K562 (cell line): ENCODE data around the gene RTF2. TPM values are rescaled to one million over a fixed set of nuclear protein-coding genes. Genes with fewer than 3 reads are reported as not detected.
A peak's percentile ranks its signal among the peaks of the same experiment; 100 is the strongest.

Source experiments
- ATAC-seq: fragments of 200-7000 bp; cut with Tn5 transposase; 3 replicates; pipeline ENCODE4 v1.9.1; 2020; ENCODE audit warnings: moderate library complexity
- BruUV-seq: library from RNA; stranded (reverse); fragments of 400-500 nt; replicated peaks from 2 replicates; lab custom pipeline; 2021; lab: Mats Ljungman, UMichigan
- CTCF ChIA-PET: fragments of 300-600 bp; formaldehyde crosslinking; extraction: SDS; loops from one replicate; lab custom pipeline; 2021; ENCODE audit warnings: low intra/inter-chr PET ratio; lab: Yijun Ruan, JAX
- POLR2A ChIA-PET: fragments of 300-600, 350-650 bp; sonication (Branson Sonifier 250); formaldehyde crosslinking; extraction: SDS; loops from one replicate; lab custom pipeline; 2021; ENCODE audit warnings: antibody characterized with exemption, inconsistent platforms; lab: Yijun Ruan, JAX
- DNase-seq, 4 experiments: peaks; one replicate each; pipeline versions ENCODE4 v3.0.0 to v3.0.0-alpha.2; 2011 to 2018; ENCODE audit warnings: low spot score in 3 of 4, mixed read lengths in 3 of 4; ENCODE audit errors: extremely low read depth in 1 of 4
- FAIRE-seq: peaks from 2 replicates; lab custom pipeline; 2011; peaks lifted over from hg19 to GRCh38; lab: Jason Lieb, UNC
- H2AFZ ChIP-seq: 2 replicates; pipeline ENCODE4 v1.6.0; 2011; ENCODE audit warnings: low read depth, low read length, control low read depth, inconsistent platforms
- H3K27ac ChIP-seq: fragments of 200-600 bp; 3 replicates; pipeline ENCODE4 v1.8.0; 2011; ENCODE audit warnings: low read depth, mild to moderate bottlenecking, control low read depth, inconsistent platforms, low read length, moderate library complexity, mixed read lengths; ENCODE audit errors: extremely low read depth
- H3K27me3 ChIP-seq, 2 experiments: fragments of 300-600 bp in 1 of 2; 2 replicates in 1 of 2; 3 replicates in 1 of 2; pipeline versions ENCODE4 v1.6.0 to v1.8.0; 2011; ENCODE audit warnings: inconsistent platforms in 2 of 2, low read length in 2 of 2, mild to moderate bottlenecking in 1 of 2, mixed read lengths in 1 of 2, moderate library complexity in 1 of 2; ENCODE audit not compliant: control insufficient read depth in 2 of 2, insufficient read depth in 2 of 2
- H3K36me3 ChIP-seq: fragments of 300-600 bp; 3 replicates; pipeline ENCODE4 v1.8.0; 2011; ENCODE audit warnings: mild to moderate bottlenecking, low read length, inconsistent platforms; ENCODE audit not compliant: control insufficient read depth, insufficient read depth
- H3K4me1 ChIP-seq, 2 experiments: fragments of 200-600 bp in 1 of 2; replicated peaks in 1 of 2; 2 replicates in 1 of 2; 3 replicates in 1 of 2; pipeline versions ENCODE4 v1.5.1 to v1.8.0; 2011; ENCODE audit warnings: inconsistent platforms in 2 of 2, low read length in 2 of 2, mild to moderate bottlenecking in 1 of 2, mixed read lengths in 1 of 2, moderate library complexity in 1 of 2; ENCODE audit not compliant: control insufficient read depth in 2 of 2, insufficient read depth in 2 of 2
- H3K4me2 ChIP-seq: 2 replicates; pipeline ENCODE4 v1.6.1; 2011; ENCODE audit warnings: low read length, control low read depth, inconsistent platforms, mixed read lengths; ENCODE audit not compliant: insufficient read depth
- H3K4me3 ChIP-seq: fragments of 200-600 bp; sonication (generic), shearing (Covaris generic); 2 replicates; pipeline ENCODE4 v1.5.1; 2016; ENCODE audit warnings: control low read depth, inconsistent platforms
- H3K79me2 ChIP-seq: fragments of 200-600 bp; 3 replicates; pipeline ENCODE4 v1.8.0; 2011; ENCODE audit warnings: low read length, inconsistent platforms; ENCODE audit not compliant: control insufficient read depth, insufficient read depth
- H3K9ac ChIP-seq, 2 experiments: 2 replicates each; pipeline versions ENCODE4 v1.6.0 to v1.6.1; 2011; ENCODE audit warnings: low read depth in 2 of 2, low read length in 2 of 2, control low read depth in 1 of 2, inconsistent platforms in 1 of 2, mild to moderate bottlenecking in 1 of 2, mixed read lengths in 1 of 2; ENCODE audit not compliant: insufficient read depth in 1 of 2
- H3K9me1 ChIP-seq: one replicate; pipeline ENCODE4 v1.6.0; 2011; ENCODE audit warnings: inconsistent platforms, mild to moderate bottlenecking, low read length, moderate library complexity; ENCODE audit not compliant: control insufficient read depth, insufficient read depth
- H3K9me3 ChIP-seq: replicated peaks from 2 replicates; pipeline ENCODE4 v1.5.1; 2011; ENCODE audit warnings: low read depth, low read length, inconsistent platforms; ENCODE audit not compliant: control insufficient read depth, insufficient read depth
- H4K20me1 ChIP-seq: replicated peaks from 2 replicates; pipeline ENCODE4 v1.6.1; 2011; ENCODE audit warnings: low read length, inconsistent platforms, mixed read lengths; ENCODE audit not compliant: control insufficient read depth, insufficient read depth
- CREM ChIP-seq: IDR thresholded peaks from 2 replicates; pipeline ENCODE4 v1.6.1; 2014; ENCODE audit warnings: antibody characterized with exemption, low read depth
- CXXC5 ChIP-seq: fragments of 250-450 bp; sonication (Bioruptor Pico); IDR thresholded peaks from 2 replicates; pipeline ENCODE4 v1.8.0; 2022; ENCODE audit warnings: inconsistent platforms, mild to moderate bottlenecking, moderate library complexity
- E2F8 ChIP-seq: fragments of 450-650 bp; IDR thresholded peaks from 2 replicates; pipeline ENCODE4 v1.7.1; 2018; ENCODE audit warnings: mild to moderate bottlenecking, low read depth; ENCODE audit not compliant: partially characterized antibody
- EHMT2 ChIP-seq: fragments of 450-650 bp; IDR thresholded peaks from 2 replicates; pipeline ENCODE4 v1.6.1; 2018; ENCODE audit warnings: antibody characterized with exemption
- ETV6 ChIP-seq, 3 experiments: fragments of 150-350 bp in 1 of 3; sonication (generic) in 1 of 3; formaldehyde crosslinking in 1 of 3; IDR thresholded peaks; 2 replicates each; pipeline versions ENCODE4 v1.6.1 to v1.8.0; 2014 to 2022; ENCODE audit warnings: borderline replicate concordance in 2 of 3, low read depth in 2 of 3, antibody characterized with exemption in 1 of 3, low read length in 1 of 3, mild to moderate bottlenecking in 1 of 3, missing genetic modification reagents in 1 of 3
- FOXK1 ChIP-seq: sonication (generic); formaldehyde crosslinking; IDR thresholded peaks from 2 replicates; pipeline ENCODE4 v1.8.0; 2022; ENCODE audit warnings: missing genetic modification reagents, mild to moderate bottlenecking, borderline replicate concordance
- GABPA ChIP-seq: fragments of 200-800 bp; sonication (Bioruptor generic); conservative IDR thresholded peaks from 2 replicates; pipeline ENCODE4 v1.6.1; 2016; ENCODE audit warnings: low read depth, missing genetic modification characterization, missing compliant biosample characterization
- KLF16 ChIP-seq: IDR thresholded peaks from 2 replicates; pipeline ENCODE4 v1.6.1; 2016; ENCODE audit warnings: antibody characterized with exemption
- MNT ChIP-seq, 2 experiments: fragments of 450-650 bp; conservative IDR thresholded peaks; 2 replicates each; pipeline ENCODE4 v1.6.1; 2017; ENCODE audit warnings: mild to moderate bottlenecking in 2 of 2, moderate library complexity in 2 of 2
- MTA2 ChIP-seq: fragments of 450-650 bp; IDR thresholded peaks from 2 replicates; pipeline ENCODE4 v1.6.1; 2016; ENCODE audit warnings: low read depth
- MTF1 ChIP-seq: fragments of 250-450 bp; sonication (Bioruptor Pico); IDR thresholded peaks from 2 replicates; pipeline ENCODE4 v1.9.0; 2021; ENCODE audit warnings: moderate library complexity, mild to moderate bottlenecking, inconsistent platforms, borderline replicate concordance
- NFE2L1 ChIP-seq: fragments of 450-650 bp; IDR thresholded peaks from 2 replicates; pipeline ENCODE4 v1.6.1; 2016; ENCODE audit warnings: missing genetic modification characterization, low read depth, mild to moderate bottlenecking, missing compliant biosample characterization, moderate library complexity, borderline replicate concordance
- SMARCA4 ChIP-seq: fragments of 450-650 bp; IDR thresholded peaks from 2 replicates; pipeline ENCODE4 v1.6.1; 2016
- SMARCE1 ChIP-seq: fragments of 450-650 bp; IDR thresholded peaks from 2 replicates; pipeline ENCODE4 v1.7.1; 2016; ENCODE audit warnings: mild to moderate bottlenecking
- SUPT5H ChIP-seq: fragments of 450-650 bp; IDR thresholded peaks from 2 replicates; pipeline ENCODE4 v1.6.1; 2016
- TAF9B ChIP-seq: fragments of 450-650 bp; IDR thresholded peaks from 2 replicates; pipeline ENCODE4 v1.6.1; 2018; ENCODE audit warnings: mild to moderate bottlenecking; ENCODE audit not compliant: partially characterized antibody
- TAL1 ChIP-seq: fragments of 450-650 bp; IDR thresholded peaks from 2 replicates; pipeline ENCODE4 v1.6.1; 2016; ENCODE audit warnings: mild to moderate bottlenecking
- ZBTB8A ChIP-seq: fragments of 450-650 bp; IDR thresholded peaks from 2 replicates; pipeline ENCODE4 v1.6.1; 2018; ENCODE audit warnings: mild to moderate bottlenecking, moderate library complexity; ENCODE audit not compliant: partially characterized antibody
- ZFP1 ChIP-seq: fragments of 450-650 bp; formaldehyde crosslinking; IDR thresholded peaks from 2 replicates; pipeline ENCODE4 v1.4.0; 2020; ENCODE audit warnings: mild to moderate bottlenecking, mixed read lengths
- ZNF212 ChIP-seq: fragments of 450-650 bp; formaldehyde crosslinking; IDR thresholded peaks from 2 replicates; pipeline ENCODE4 v1.4.0; 2020; ENCODE audit warnings: mild to moderate bottlenecking
- ZNF445 ChIP-seq: fragments of 250-450 bp; sonication (Bioruptor Pico); IDR thresholded peaks from 2 replicates; pipeline ENCODE4 v1.4.0; 2020; ENCODE audit warnings: low read depth, mild to moderate bottlenecking, moderate library complexity
- WGBS: fragments of 100-300 bp; shearing (Covaris generic); methylation state at CpG from one replicate; pipeline ENCODE4 v1.1.6; 2016; ENCODE audit warnings: low coverage, mixed read lengths; ENCODE audit not compliant: insufficient coverage; ENCODE audit errors: missing lambda C conversion rate; 5-methylcytosine and 5-hydroxymethylcytosine counted together
- in situ Hi-C: fragments of 300-500 bp; cut with MboI; formaldehyde crosslinking; loops from 4 replicates; pipeline ENCODE4 v1.15.0; 2018; ENCODE audit warnings: inconsistent platforms, mixed read lengths
- intact Hi-C: fragments of 100-400 bp; cut with micrococcal nuclease; formaldehyde crosslinking; loops from 2 replicates; pipeline ENCODE4 v1.14.2; 2022
- polyA plus RNA-seq, 8 experiments: library from polyadenylated mRNA; depleted of rRNA in 4 of 8; stranded (reverse) in 5 of 8; unstranded in 3 of 8; fragments of >200 nt; fragmentation: Nextera tagmentation in 2 of 8; fragmentation: Illumina TruSeq in 1 of 8; extraction: Ambion mirVana in 2 of 8; extraction: Trizol in 1 of 8; gene quantifications; 2 replicates each; pipeline versions ENCODE4 v1.2.1 to v1.2.3, GENCODE V29; 2011 to 2014; ENCODE audit warnings: inconsistent platforms in 1 of 8, missing spikeins in 1 of 8
- total RNA-seq, 7 experiments: library from RNA; depleted of rRNA in 6 of 7; stranded (reverse); fragments of >200 nt in 6 of 7; fragmentation: Illumina TruSeq in 2 of 7; extraction: Trizol in 2 of 7; gene quantifications; 2 replicates each; pipeline versions ENCODE4 v1.2.1 to v1.2.3, GENCODE V29; 2011 to 2021; ENCODE audit warnings: low replicate concordance in 1 of 7

The RTF2 gene
- total and polyA plus RNA-seq, 9 of the 15 experiments (the other 6 are each of a cell fraction or from before 2014, with no cell fraction given): 67.0 to 177 (median 84.9) TPM

- WGBS: 5% methylated on average over 5 of the region's 6 CpGs
- H4K20me1 ChIP-seq: peaks cover 31% of the 10 kb centered on the region
- ChIA-PET CTCF (no interaction called here), POLR2A (interaction anchor here (0.7 to 2.2 kb wide), 8 partner anchors 8 to 17 kb away, joined by 4 to 12 read pairs (median 5); partner anchors contain the start of gene CASS4)
- H3K4me3 ChIP-seq: no peak overlapping the region
- ATAC-seq: peak; percentile 46
- H2AFZ ChIP-seq: no peak overlapping the region
- H3K4me1 ChIP-seq: peaks cover 26 to 57% of the 10 kb centered on the region in 2 experiments
- H3K79me2 ChIP-seq: peaks cover 100% of the 10 kb centered on the region
- no peaks in the 10 kb centered on the region for H3K27me3 ChIP-seq
- no peaks in the 10 kb centered on the region for H3K9me3 ChIP-seq
- BruUV-seq: no TSS peak
- FAIRE-seq: peak; percentile 58
- peak overlapping the region; percentile 50 for H3K27ac ChIP-seq
- H3K9ac ChIP-seq: peak overlapping the region; percentile 4 to 57; a peak in 1 of 4 replicates
- intact Hi-C loops (loop anchor here (2.0 kb wide), 1 partner anchor 17 kb away; the partner anchor contains the start of gene CASS4), in situ Hi-C loops (no loop called here)
- H3K4me2 ChIP-seq: peak overlapping the region; percentile 64
- peaks cover 87% of the 10 kb centered on the region for H3K36me3 ChIP-seq
- peak; percentile 64 to 80 (median 78) for DNase-seq
- no peaks in the 10 kb centered on the region for H3K9me1 ChIP-seq
- TF ChIP-seq TAL1: peak; percentile 72
- no peak for TF ChIP-seq ZBTB8A
- TF ChIP-seq GABPA (tag): peak; percentile 58
- peak; percentile 20 for TF ChIP-seq TAF9B
- peak in 1 of 2 experiments; percentile 95; a peak in 3 of 4 replicates for TF ChIP-seq ETV6 (IDR thresholded peaks at IDR 0.05; ENCODE audit: borderline replicate concordance in 1 of 2, low read depth in 2 of 2, low read length in 1 of 2)
- no peak for TF ChIP-seq ETV6 (CRISPR knock-in tag; IDR thresholded peaks at IDR 0.05; ENCODE audit: borderline replicate concordance)
- peak; percentile 55 for TF ChIP-seq CREM
- TF ChIP-seq MNT (conservative IDR thresholded peaks at IDR 0.05): peak in 1 of 2 experiments; percentile 60; a peak in 2 of 4 replicates
- TF ChIP-seq MTA2: peak; percentile 40
- TF ChIP-seq NFE2L1 (tag): no peak
- no peak for TF ChIP-seq ZNF445
- peak; percentile 15; the same call in 1 of the 2 replicates for TF ChIP-seq KLF16
- TF ChIP-seq SUPT5H: peak; percentile 45; the same call in 1 of the 2 replicates
- TF ChIP-seq E2F8: peak; percentile 33
- peak; percentile 91 for TF ChIP-seq SMARCA4
- TF ChIP-seq ZFP1: no peak
- no peak for TF ChIP-seq ZNF212 (CRISPR knock-in tag)
- no peak for TF ChIP-seq EHMT2
- no peak for TF ChIP-seq FOXK1 (CRISPR knock-in tag)
- no peak for TF ChIP-seq MTF1 (CRISPR knock-in tag)
- TF ChIP-seq SMARCE1: peak; percentile 91
- 0 out of 2 replicates have a peak, but pooled peaks have one; percentile 26 for TF ChIP-seq CXXC5 (CRISPR knock-in tag)
Observed at GRCh38 chr20:56429502-56429901, 38.9 kb upstream of the RTF2 start.
